ENCODE measurements around the gene ANGPTL4. TPM values are rescaled to one million over a fixed set of nuclear protein-coding genes. Genes with fewer than 3 reads are reported as not detected.
A peak's percentile ranks its signal among the peaks of the same experiment; 100 is the strongest.
"Not testable (repeated sequence)": the region's sequence is repeated elsewhere in the genome, so short reads cannot be mapped to it uniquely, and the experiment has no call there.

ANGPTL4 gene
- total RNA-seq (not detected), polyA plus RNA-seq (under 1 TPM in 1 of 3 donors, not detected in 2; 0.23 TPM), total RNA-seq (0 to 0.14 (median 0) reads per million in 6 experiments)

- peak within 1 kb of the TSS in 7 of 10 donors; percentile 44 to 93 (median 85) for H3K27ac Mint-ChIP-seq
- H3K9me3 Mint-ChIP-seq, result no peaks in the 10 kb centered on the region
- peaks cover 8 to 72% (median 38%) of the 10 kb centered on the region in 5 donors for H3K27me3 Mint-ChIP-seq
- ATAC-seq (peak; percentile 83 to 84), DNase-seq (peak in 9 of 10 donors; percentile 13 to 69 (median 39))
- peak within 1 kb of the TSS; percentile 64 to 92 (median 90) for H3K4me3 Mint-ChIP-seq
- peaks cover 6 to 14% (median 11%) of the 10 kb centered on the region in 4 donors for H3K4me1 Mint-ChIP-seq
- POLR2A ChIA-PET, result interaction anchor here (0.6 to 0.7 kb wide), 2 partner anchors 35 to 51 kb away, joined by 4 read pairs; no protein-coding TSS in a partner anchor
- H3K36me3 Mint-ChIP-seq, result peaks cover 0 to 3% (median 0%) of the 10 kb centered on the region in 3 donors
Observed at GRCh38 chr19:8363803-8364771, at the start of gene ANGPTL4. Gene ANGPTL4, plus strand, starts transcription at chr19:8364155. Its CDS starts 167 bp downstream, at chr19:8364322.

GRCh38 chr19:8314981-8315640 is 48.8 kb upstream of the ANGPTL4 start:
- H3K27me3 Mint-ChIP-seq, H3K27ac Mint-ChIP-seq, ATAC-seq, H3K4me3 Mint-ChIP-seq, H3K9me3 Mint-ChIP-seq: not testable (repeated sequence)
- POLR2A ChIA-PET, result interaction anchor here (1.0 kb wide), 1 partner anchor 49 kb away, joined by 5 read pairs; no protein-coding TSS in a partner anchor
- H3K36me3 Mint-ChIP-seq, result peaks cover 0 to 45% (median 11%) of the 10 kb centered on the region in 3 donors
- H3K4me1 Mint-ChIP-seq, result peaks cover 2 to 24% (median 12%) of the 10 kb centered on the region in 4 donors
- DNase-seq, result peak in 1 of 10 donors; percentile 53

- H3K4me1 Mint-ChIP-seq, result peaks cover 9 to 33% (median 22%) of the 10 kb centered on the region in 4 donors
- POLR2A ChIA-PET, result interaction anchor here (0.6 to 1.0 kb wide), 2 partner anchors 50 to 1832 kb away, joined by 3 to 5 read pairs; no protein-coding TSS in a partner anchor
- H3K27ac Mint-ChIP-seq, result no peak overlapping the region
- H3K9me3 Mint-ChIP-seq, result no peaks in the 10 kb centered on the region
- peak in 1 of 10 donors; percentile 47 for DNase-seq
- no peak for ATAC-seq
- no peak overlapping the region for H3K4me3 Mint-ChIP-seq
- H3K27me3 Mint-ChIP-seq, result no peaks in the 10 kb centered on the region
- peaks cover 0 to 42% (median 11%) of the 10 kb centered on the region in 3 donors for H3K36me3 Mint-ChIP-seq
Observed at GRCh38 chr19:8316351-8317125, 47.4 kb upstream of the ANGPTL4 start.

GRCh38 chr19:8318835-8319234 is 45.1 kb upstream of the ANGPTL4 start:
- POLR2A ChIA-PET, result interaction anchor here (0.7 to 3.3 kb wide), 2 partner anchors 8 to 358 kb away, joined by 3 to 25 read pairs; no protein-coding TSS in a partner anchor
- not testable (repeated sequence) for ATAC-seq, H3K9me3 Mint-ChIP-seq, DNase-seq, H3K27me3 Mint-ChIP-seq
- H3K4me1 Mint-ChIP-seq, result peaks cover 12 to 55% (median 39%) of the 10 kb centered on the region in 4 donors
- H3K27ac Mint-ChIP-seq, result peak overlapping the region in 4 of 10 donors; percentile 5 to 59 (median 16)
- H3K4me3 Mint-ChIP-seq, result peak overlapping the region in 4 of 10 donors; percentile 30 to 94 (median 48)
- H3K36me3 Mint-ChIP-seq, result peaks cover 0 to 43% (median 11%) of the 10 kb centered on the region in 3 donors

- peak overlapping the region; percentile 92 to 100 (median 98) for H3K27ac Mint-ChIP-seq
Observed at GRCh38 chr19:8319807-8320520, 44.0 kb upstream of the ANGPTL4 start.

GRCh38 chr19:8320564-8321066 is 43.3 kb upstream of the ANGPTL4 start:
- no peaks in the 10 kb centered on the region for H3K9me3 Mint-ChIP-seq
- peak overlapping the region; percentile 92 to 100 (median 98) for H3K27ac Mint-ChIP-seq
- no peaks in the 10 kb centered on the region for H3K27me3 Mint-ChIP-seq
- POLR2A ChIA-PET, result interaction anchor here (0.5 to 3.3 kb wide), 13 partner anchors 10 to 400 kb away, joined by 3 to 25 read pairs (median 5); partner anchors contain the start of genes CERS4, HNRNPM, SNAPC2 and ZNF414
- peak; percentile 13 to 24 for ATAC-seq
- H3K36me3 Mint-ChIP-seq, result peaks cover 0 to 33% (median 4%) of the 10 kb centered on the region in 3 donors
- peak overlapping the region; percentile 94 to 100 (median 97) for H3K4me3 Mint-ChIP-seq
- DNase-seq, result peak in 4 of 10 donors; percentile 18 to 65 (median 32)
- peaks cover 12 to 55% (median 38%) of the 10 kb centered on the region in 4 donors for H3K4me1 Mint-ChIP-seq

More at GRCh38 chr19:8319807-8320520, 44.0 kb upstream of the ANGPTL4 start:
- Mint-ChIP-seq H3K36me3 (peaks cover 0 to 39% (median 7%) of the 10 kb centered on the region in 3 donors), H3K4me1 (peaks cover 12 to 58% (median 39%) of the 10 kb centered on the region in 4 donors), H3K4me3 (peak overlapping the region; percentile 94 to 100 (median 97)), H3K9me3 (no peaks in the 10 kb centered on the region), H3K27me3 (no peaks in the 10 kb centered on the region)
- POLR2A ChIA-PET, result interaction anchor here (0.6 to 3.3 kb wide), 7 partner anchors 9 to 125 kb away, joined by 4 to 25 read pairs (median 8); no protein-coding TSS in a partner anchor
- DNase-seq, result no peak
- ATAC-seq, result no peak

GRCh38 chr19:8321067-8321985 is 42.6 kb upstream of the ANGPTL4 start, which contains the start of the genes NDUFA7 and RPS28:
Gene NDUFA7, minus strand, starts transcription at chr19:8321375. Its CDS starts 17 bp downstream, at chr19:8321358.
Gene RPS28, plus strand, starts transcription at chr19:8321496. Its CDS starts 35 bp downstream, at chr19:8321531.
- ATAC-seq (peak; percentile 91 to 94), DNase-seq (peak; percentile 93 to 98 (median 96))
- POLR2A ChIA-PET, result interaction anchor here (0.5 to 3.3 kb wide), 19 partner anchors 10 to 418 kb away, joined by 3 to 25 read pairs (median 5); partner anchors contain the start of genes CERS4, HNRNPM, MAP2K7 and RAB11B
- Mint-ChIP-seq H3K4me3 (peak within 1 kb of the TSS; percentile 94 to 100 (median 97)), H3K27ac (peak within 1 kb of the TSS; percentile 92 to 100 (median 98)), H3K27me3 (no peaks in the 10 kb centered on the region), H3K9me3 (no peaks in the 10 kb centered on the region), H3K36me3 (peaks cover 0 to 26% (median 2%) of the 10 kb centered on the region in 3 donors), H3K4me1 (peaks cover 12 to 55% (median 38%) of the 10 kb centered on the region in 4 donors)

- ATAC-seq, result no peak
- peak in 1 of 10 donors; percentile 26 for DNase-seq
- peaks cover 12 to 53% (median 38%) of the 10 kb centered on the region in 4 donors for H3K4me1 Mint-ChIP-seq
- peak overlapping the region; percentile 92 to 100 (median 98) for H3K27ac Mint-ChIP-seq
- H3K9me3 Mint-ChIP-seq, result no peaks in the 10 kb centered on the region
- H3K4me3 Mint-ChIP-seq, result peak overlapping the region; percentile 94 to 100 (median 97)
- POLR2A ChIA-PET, result interaction anchor here (0.6 to 3.3 kb wide), 16 partner anchors 9 to 402 kb away, joined by 3 to 25 read pairs (median 5); partner anchors contain the start of genes CERS4, HNRNPM, RAB11B and SNAPC2
- H3K27me3 Mint-ChIP-seq, result no peaks in the 10 kb centered on the region
- H3K36me3 Mint-ChIP-seq, result peaks cover 0 to 24% (median 2%) of the 10 kb centered on the region in 3 donors
Observed at GRCh38 chr19:8321986-8322637, 41.8 kb upstream of the ANGPTL4 start.

- ATAC-seq, result no peak
- DNase-seq, result no peak
- POLR2A ChIA-PET, result interaction anchor here (0.6 to 3.0 kb wide), 4 partner anchors 12 to 112 kb away, joined by 3 to 11 read pairs (median 3); no protein-coding TSS in a partner anchor
- peak overlapping the region; percentile 94 to 100 (median 97) for H3K4me3 Mint-ChIP-seq
- no peaks in the 10 kb centered on the region for H3K9me3 Mint-ChIP-seq
- no peaks in the 10 kb centered on the region for H3K27me3 Mint-ChIP-seq
- H3K36me3 Mint-ChIP-seq, result peaks cover 0 to 20% (median 0%) of the 10 kb centered on the region in 3 donors
- peak overlapping the region in 9 of 10 donors; percentile 92 to 100 (median 98) for H3K27ac Mint-ChIP-seq
- peaks cover 12 to 49% (median 36%) of the 10 kb centered on the region in 4 donors for H3K4me1 Mint-ChIP-seq
Observed at GRCh38 chr19:8322638-8322997, 41.3 kb upstream of the ANGPTL4 start.

Data from naive thymus-derived CD8-positive, alpha-beta T cell (primary cell).